ENCODE data around the gene FAS. TPM values are rescaled to one million over a fixed set of nuclear protein-coding genes. Genes with fewer than 3 reads are reported as not detected.

Gene FAS
- total RNA-seq, 1 experiment from 2014 or later: 4.5 TPM

- in situ Hi-C loops (cut with HindIII; ENCODE audit: low sequenced_read_pairs): no loop called here
- no peak for DNase-seq (ENCODE audit: low spot score)
Measured at GRCh38 chr10:88966797-88967196, 23.8 kb upstream of the FAS start.

DNA sequence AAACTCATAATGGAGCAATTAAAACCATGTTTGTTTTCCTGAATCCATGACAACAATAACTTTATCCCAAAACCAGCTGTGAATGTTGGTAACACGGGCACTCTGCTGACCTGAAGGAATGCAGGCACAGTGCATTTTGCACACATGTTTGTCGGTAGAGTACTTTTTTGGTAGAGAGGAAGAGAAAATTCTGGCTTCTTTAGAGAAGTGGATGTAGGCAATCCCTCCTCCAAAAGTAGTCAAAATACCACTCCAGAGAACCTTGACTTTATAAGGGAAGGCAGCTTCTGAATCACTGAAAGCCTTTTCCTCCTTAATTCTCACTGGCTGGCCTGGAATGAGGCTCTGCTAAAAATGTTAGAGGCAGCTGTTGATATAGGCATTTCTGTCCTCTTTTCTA is 22.2 kb upstream of the FAS start:
- in situ Hi-C loops (cut with HindIII; ENCODE audit: low sequenced_read_pairs): no loop called here
- no peak for DNase-seq (ENCODE audit: low spot score)

- in situ Hi-C loops (cut with HindIII; ENCODE audit: low sequenced_read_pairs): no loop called here
- DNase-seq (ENCODE audit: low spot score): no peak
Measured at GRCh38 chr10:88971221-88972061, 19.2 kb upstream of the FAS start.

- in situ Hi-C loops (cut with HindIII; ENCODE audit: low sequenced_read_pairs): no loop called here
- no peak for DNase-seq (ENCODE audit: low spot score)
Measured at GRCh38 chr10:88974012-88974411, 16.6 kb upstream of the FAS start.

DNA sequence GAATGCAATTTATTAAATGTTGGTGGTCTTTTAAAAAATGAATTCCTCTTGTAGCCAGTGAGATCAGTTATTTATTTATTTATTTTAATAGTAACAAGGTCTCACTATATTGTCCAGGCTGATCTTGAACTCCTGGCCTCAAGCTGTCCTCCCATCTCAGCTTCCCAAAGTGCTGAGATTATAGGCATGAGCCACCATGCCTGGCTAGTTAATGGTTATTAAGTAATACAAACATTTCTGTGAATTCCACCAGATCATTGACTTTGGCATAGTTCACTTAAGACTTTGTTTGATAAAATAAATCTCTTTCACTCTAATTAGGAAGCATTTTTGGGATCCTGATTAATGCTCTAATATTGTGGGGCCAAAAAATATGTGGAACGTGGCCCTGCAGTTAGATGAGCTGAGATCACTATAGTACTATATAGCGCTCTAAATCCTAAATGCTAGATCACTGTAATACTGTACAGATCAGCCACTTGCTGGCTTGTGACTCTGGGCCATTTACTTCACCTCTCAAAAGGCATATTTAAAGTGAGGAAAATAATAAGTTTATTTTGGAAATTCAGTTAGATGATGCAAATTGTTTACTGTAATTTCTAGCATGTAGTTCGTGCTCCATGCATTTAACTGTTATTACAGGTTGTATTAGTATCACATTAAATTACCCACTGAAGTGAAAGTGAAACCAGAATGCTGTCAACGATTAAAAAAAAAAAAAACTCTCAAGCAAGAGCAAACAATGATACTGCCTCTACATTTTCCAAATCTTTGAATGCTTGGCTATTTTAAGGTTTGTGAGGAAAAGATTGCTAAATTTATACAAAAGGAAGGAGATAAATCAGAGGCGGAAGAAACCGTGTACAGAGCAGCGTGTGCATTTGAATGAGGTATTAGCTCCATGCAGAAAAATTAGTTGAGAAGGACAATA is 15.9 kb upstream of the FAS start:
- in situ Hi-C loops (cut with HindIII; ENCODE audit: low sequenced_read_pairs): no loop called here
- DNase-seq (ENCODE audit: low spot score): no peak

DNA sequence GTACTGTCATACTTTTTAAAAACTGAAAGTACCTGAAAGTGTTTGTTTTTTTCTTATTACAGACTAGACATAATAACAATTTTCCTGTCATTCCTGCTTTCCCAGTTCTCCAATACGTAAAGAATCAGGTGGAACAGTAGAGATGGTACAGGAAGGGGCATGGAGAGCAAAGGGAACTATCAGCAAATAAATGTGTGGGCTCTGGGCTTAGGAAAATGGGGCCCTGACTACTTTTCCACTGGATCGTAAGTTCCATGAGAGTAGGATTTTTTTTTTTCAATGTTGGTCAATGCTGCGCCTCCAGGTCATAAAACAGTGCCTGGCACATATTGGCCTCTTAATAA is 15.2 kb upstream of the FAS start:
- in situ Hi-C loops (cut with HindIII; ENCODE audit: low sequenced_read_pairs): no loop called here
- DNase-seq (ENCODE audit: low spot score): no peak

GRCh38 chr10:88978463-88978862 is 12.1 kb upstream of the FAS start:
- no peak for DNase-seq (ENCODE audit: low spot score)
- in situ Hi-C loops (cut with HindIII; ENCODE audit: low sequenced_read_pairs): no loop called here

DNA sequence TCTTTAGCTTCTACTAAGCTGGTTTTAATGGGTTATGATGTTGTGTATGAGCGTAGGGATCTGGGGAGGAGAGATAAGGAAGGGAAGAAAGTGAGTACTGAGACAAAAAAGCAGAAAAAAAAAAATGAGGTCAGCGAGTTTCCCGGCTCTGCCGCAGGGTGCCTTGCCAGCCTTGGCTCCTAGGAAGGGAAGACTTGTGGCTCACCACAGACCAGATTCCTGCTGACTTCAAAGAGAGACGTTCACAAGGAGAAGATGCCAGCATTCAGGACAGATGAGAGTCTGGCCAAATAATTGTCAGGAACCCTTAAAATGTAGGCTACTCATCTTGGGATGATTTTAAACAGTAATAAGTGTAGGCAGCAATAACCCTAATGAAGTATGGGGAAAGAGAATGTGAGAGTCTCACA is 11.4 kb upstream of the FAS start:
- peak; percentile 63 for DNase-seq (ENCODE audit: low spot score)
- in situ Hi-C loops (cut with HindIII; ENCODE audit: low sequenced_read_pairs): no loop called here

GRCh38 chr10:88979603-88980002 is 11.0 kb upstream of the FAS start:
- in situ Hi-C loops (cut with HindIII; ENCODE audit: low sequenced_read_pairs): no loop called here
- no peak for DNase-seq (ENCODE audit: low spot score)

DNA sequence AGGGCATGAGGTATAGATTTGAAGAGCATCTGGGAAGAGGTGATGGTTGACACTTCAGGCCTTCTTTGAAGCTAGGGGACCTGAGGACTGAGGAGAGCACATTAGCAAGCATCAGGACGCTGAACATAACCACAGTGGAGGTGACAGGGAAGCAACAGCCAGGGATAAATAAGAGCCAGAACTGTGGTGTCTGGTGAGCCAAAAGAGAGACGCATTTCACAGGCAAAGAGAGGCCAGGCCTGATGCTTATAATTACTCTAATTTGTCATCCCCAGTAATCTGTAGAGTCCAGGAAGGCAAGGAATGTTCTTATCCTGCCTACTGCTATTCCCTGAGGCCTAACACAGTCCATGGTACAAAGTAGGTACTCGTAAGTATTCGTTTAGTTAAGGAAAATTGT is 10.4 kb upstream of the FAS start:
- in situ Hi-C loops (cut with HindIII; ENCODE audit: low sequenced_read_pairs): no loop called here
- DNase-seq (ENCODE audit: low spot score): no peak

GRCh38 chr10:88980800-88981199 is 9.8 kb upstream of the FAS start:
- in situ Hi-C loops (cut with HindIII; ENCODE audit: low sequenced_read_pairs): no loop called here
- DNase-seq (ENCODE audit: low spot score): no peak

- DNase-seq (ENCODE audit: low spot score): no peak
- in situ Hi-C loops (cut with HindIII; ENCODE audit: low sequenced_read_pairs): no loop called here
Measured at GRCh38 chr10:88981435-88981834, 9.2 kb upstream of the FAS start.

DNA sequence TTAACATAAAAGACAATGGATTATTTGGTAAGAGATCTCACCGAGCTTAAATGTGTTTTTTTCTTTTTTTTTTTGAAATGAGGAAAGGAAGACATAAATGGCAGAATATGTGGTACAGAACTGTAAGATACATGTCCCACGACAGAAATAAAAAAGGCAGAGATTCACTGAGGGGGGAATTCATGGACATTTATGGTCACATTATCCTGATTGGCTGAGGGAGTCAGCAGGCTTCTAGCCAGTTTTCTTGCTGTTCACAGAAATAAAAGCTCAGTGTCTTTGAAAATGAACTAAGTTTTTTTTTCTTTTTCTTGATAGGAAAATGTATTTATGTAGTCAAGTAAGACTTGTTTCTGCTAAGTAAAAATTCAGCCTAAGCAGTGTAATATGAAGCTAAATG is 8.2 kb upstream of the FAS start:
- no peak for DNase-seq (ENCODE audit: low spot score)
- in situ Hi-C loops (cut with HindIII; ENCODE audit: low sequenced_read_pairs): no loop called here

- DNase-seq (ENCODE audit: low spot score): no peak
- in situ Hi-C loops (cut with HindIII; ENCODE audit: low sequenced_read_pairs): no loop called here
Measured at GRCh38 chr10:88983206-88983605, 7.4 kb upstream of the FAS start.

GRCh38 chr10:88983939-88984338 is 6.7 kb upstream of the FAS start:
- in situ Hi-C loops (cut with HindIII; ENCODE audit: low sequenced_read_pairs): no loop called here
- DNase-seq (ENCODE audit: low spot score): no peak

GRCh38 chr10:88984525-88984924 is 6.1 kb upstream of the FAS start:
- in situ Hi-C loops (cut with HindIII; ENCODE audit: low sequenced_read_pairs): no loop called here
- no peak for DNase-seq (ENCODE audit: low spot score)

- in situ Hi-C loops (cut with HindIII; ENCODE audit: low sequenced_read_pairs): no loop called here
- peak; percentile 63 for DNase-seq (ENCODE audit: low spot score)
Measured at GRCh38 chr10:88986549-88987242, 3.9 kb upstream of the FAS start.

GRCh38 chr10:88987243-88987725 is 3.3 kb upstream of the FAS start:
- in situ Hi-C loops (cut with HindIII; ENCODE audit: low sequenced_read_pairs): no loop called here
- DNase-seq (ENCODE audit: low spot score): no peak

DNA sequence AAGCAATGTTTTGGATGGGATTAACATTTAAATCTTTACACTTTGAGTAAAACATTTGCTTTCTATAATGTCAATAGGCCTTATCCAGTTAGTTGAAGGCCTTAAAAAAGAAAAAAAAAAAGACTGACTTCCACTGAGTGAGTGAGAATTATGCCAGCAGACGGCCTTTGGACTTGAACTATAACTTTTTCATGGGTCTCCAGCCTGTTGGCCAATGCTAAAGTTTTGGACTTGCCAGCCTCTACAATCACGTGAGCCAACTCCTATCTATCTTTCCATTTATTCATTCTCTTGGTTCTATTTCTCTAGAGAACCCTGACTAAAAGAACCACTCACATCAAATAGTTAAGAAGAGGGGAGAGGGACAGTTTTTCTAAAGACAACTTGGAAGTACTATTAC is 2.8 kb upstream of the FAS start:
- in situ Hi-C loops (cut with HindIII; ENCODE audit: low sequenced_read_pairs): no loop called here
- no peak for DNase-seq (ENCODE audit: low spot score)

DNA sequence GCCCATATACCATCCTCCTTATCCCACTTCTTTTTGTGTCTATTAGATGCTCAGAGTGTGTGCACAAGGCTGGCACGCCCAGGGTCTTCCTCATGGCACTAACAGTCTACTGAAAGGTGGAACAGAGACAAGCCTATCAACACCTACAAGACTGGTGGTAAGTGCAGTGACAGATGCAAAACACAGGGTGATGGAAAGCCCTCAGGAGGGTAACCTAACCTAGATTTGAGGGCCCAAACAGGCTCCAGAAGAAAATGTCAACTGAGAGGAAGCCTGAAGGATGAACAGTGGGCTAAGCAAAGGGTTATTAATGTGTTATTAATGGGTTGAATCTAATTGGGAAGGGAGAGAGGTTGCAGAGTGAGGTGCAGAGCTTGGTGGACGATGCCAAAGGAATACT is 1.2 kb upstream of the FAS start:
- in situ Hi-C loops (cut with HindIII; ENCODE audit: low sequenced_read_pairs): no loop called here
- no peak for DNase-seq (ENCODE audit: low spot score)

All from G401 (cell line).